ENCODE results near the gene IGFN1. TPM values are rescaled to one million over a fixed set of nuclear protein-coding genes. Genes with fewer than 3 reads are reported as not detected.

The IGFN1 gene
- total and polyA plus RNA-seq, 2 of the 4 experiments (the other 2 are of a cell fraction): 0.05 TPM; not detected in 1

DNA sequence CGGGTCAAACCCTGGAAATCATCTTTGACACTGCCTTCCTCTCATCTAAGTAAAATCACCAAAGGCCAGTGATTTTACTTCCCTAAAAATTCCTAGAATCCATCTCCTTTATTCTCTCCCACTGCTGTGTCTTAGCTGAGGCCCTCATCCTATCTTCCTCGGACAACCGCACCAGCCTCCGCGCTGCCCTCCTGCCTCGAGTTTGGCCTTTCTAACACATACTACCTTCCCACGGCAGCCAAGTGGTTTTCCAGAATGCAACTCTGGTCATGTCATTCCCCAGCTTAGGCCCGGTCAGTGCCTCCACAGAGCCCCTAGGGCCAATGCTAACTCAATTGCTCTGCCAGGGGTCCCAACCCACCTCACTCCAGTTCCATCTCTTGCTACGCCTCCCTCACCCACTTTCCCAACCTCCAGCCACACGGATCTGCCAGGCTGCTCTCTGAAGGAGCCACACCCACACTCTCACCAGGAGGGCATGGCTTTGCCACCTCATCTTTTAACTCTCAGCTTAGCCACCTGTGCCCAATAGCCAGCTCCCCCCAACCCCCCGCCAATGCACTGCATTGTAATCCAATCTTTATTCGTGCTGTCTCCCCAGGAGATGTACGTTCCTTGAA, 43.1 kb upstream of the IGFN1 start:
- no TSS peak for BruUV-seq (replicated peaks)
- Histone ChIP-seq H2BK20ac (ENCODE audit: low read depth, low read length) (no peak overlapping the region), H3K9me1 (ENCODE audit: insufficient read depth, low read length) (no peaks in the 10 kb centered on the region), H3K36me3 (ENCODE audit: control insufficient read depth, insufficient read depth, low read length) (peaks cover 73% of the 10 kb centered on the region), H3K23ac (ENCODE audit: low read depth, low read length) (no peak overlapping the region), H4K8ac (ENCODE audit: low read depth in 2 of 2, low read length in 2 of 2) (no peak overlapping the region), H3K18ac (ENCODE audit: low read depth, low read length) (no peak overlapping the region), H2AK5ac (ENCODE audit: low read depth, low read length) (no peak overlapping the region), H3K56ac (ENCODE audit: extremely low read depth, insufficient read depth, low read length) (no peak overlapping the region), H4K5ac (ENCODE audit: low read depth, low read length) (no peak overlapping the region), H2BK5ac (ENCODE audit: low read depth, low read length, poor library complexity, severe bottlenecking) (no peak overlapping the region), H4K91ac (ENCODE audit: insufficient read depth, low read depth, low read length) (no peak overlapping the region), H3K9ac (ENCODE audit: low read depth, low read length) (no peak overlapping the region), H3K27me3 (ENCODE audit: control insufficient read depth, insufficient read depth, low read length) (no peaks in the 10 kb centered on the region), H4K20me1 (ENCODE audit: insufficient read depth, low read length) (no peaks in the 10 kb centered on the region; the same call in 1 of the 2 replicates), H3K79me1 (ENCODE audit: low read depth in 1 of 2, low read length in 2 of 2) (peaks cover under 1 to 24% of the 10 kb centered on the region in 2 experiments; a peak in 2 of 4 replicates), H3K4me1 (ENCODE audit: control insufficient read depth, insufficient read depth, low read length) (no peaks in the 10 kb centered on the region), H2AK9ac (replicated peaks; ENCODE audit: low read depth, low read length, poor library complexity) (no peak overlapping the region), H3K27ac (ENCODE audit: insufficient read depth, low read length) (no peak overlapping the region), H2BK120ac (ENCODE audit: low read depth, low read length) (no peak overlapping the region), H3K4ac (ENCODE audit: low read depth, low read length) (no peak overlapping the region), H2BK15ac (ENCODE audit: low read depth, low read length) (no peak overlapping the region), H3K4me2 (ENCODE audit: low read depth, low read length) (no peak overlapping the region), H3K4me3 (ENCODE audit: insufficient read depth, low read depth, low read length) (no peak overlapping the region), H2AFZ (replicated peaks; ENCODE audit: low read length, poor library complexity) (no peak overlapping the region), H3K14ac (replicated peaks; ENCODE audit: low read depth, low read length) (no peak overlapping the region), H3K9me3 (ENCODE audit: control insufficient read depth, insufficient read depth, low read length) (no peaks in the 10 kb centered on the region)
- ATAC-seq (ENCODE audit: low read depth) (no peak), DNase-seq (no peak)
- ChIA-PET CTCF (no interaction called here), POLR2A (ENCODE audit: unreplicated experiment) (no interaction called here)
- 96% methylated on average over 11 of the region's 13 CpGs; no CpG with 5 or more reads in 1 of the 2 experiments for WGBS, 2 experiments (ENCODE audit: extremely low coverage in 2 of 2, insufficient read length in 1 of 2)
- in situ Hi-C loops (cut with MboI; ENCODE audit: low sequenced_read_pairs): no loop called here
- dilution Hi-C loops (cut with HindIII; ENCODE audit: low sequenced_read_pairs, unreplicated experiment): no loop called here
- TF ChIP-seq SMC3 (IDR thresholded peaks at IDR 0.05; ENCODE audit: low read depth, low read length) (no peak), MXI1 (IDR thresholded peaks at IDR 0.05; ENCODE audit: borderline replicate concordance, low read depth, low read length) (no peak), POLR2A (IDR thresholded peaks at IDR 0.05; ENCODE audit: low read depth, low read length) (no peak), RAD21 (IDR thresholded peaks at IDR 0.05; ENCODE audit: low read length) (no peak), FOS (IDR thresholded peaks at IDR 0.05; ENCODE audit: low read depth, low read length) (no peak), NFE2L2 (IDR thresholded peaks at IDR 0.05; ENCODE audit: low read depth, low read length) (no peak), MAFK (IDR thresholded peaks at IDR 0.05; ENCODE audit: low read depth, low read length) (no peak), RCOR1 (IDR thresholded peaks at IDR 0.05; ENCODE audit: insufficient replicate concordance, low read length) (no peak), MAZ (IDR thresholded peaks at IDR 0.05; ENCODE audit: borderline replicate concordance, low read depth, low read length) (no peak), RFX5 (IDR thresholded peaks at IDR 0.05; ENCODE audit: low read depth, low read length) (no peak), CHD1 (IDR thresholded peaks at IDR 0.05; ENCODE audit: low read depth, low read length) (no peak), BHLHE40 (IDR thresholded peaks at IDR 0.05; ENCODE audit: low read depth, low read length) (no peak), CEBPB (IDR thresholded peaks at IDR 0.05; ENCODE audit: low read depth, low read length) (no peak)
- TF ChIP-seq, protein P1, sequence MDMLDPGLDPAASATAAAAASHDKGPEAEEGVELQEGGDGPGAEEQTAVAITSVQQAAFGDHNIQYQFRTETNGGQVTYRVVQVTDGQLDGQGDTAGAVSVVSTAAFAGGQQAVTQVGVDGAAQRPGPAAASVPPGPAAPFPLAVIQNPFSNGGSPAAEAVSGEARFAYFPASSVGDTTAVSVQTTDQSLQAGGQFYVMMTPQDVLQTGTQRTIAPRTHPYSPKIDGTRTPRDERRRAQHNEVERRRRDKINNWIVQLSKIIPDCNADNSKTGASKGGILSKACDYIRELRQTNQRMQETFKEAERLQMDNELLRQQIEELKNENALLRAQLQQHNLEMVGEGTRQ (IDR thresholded peaks at IDR 0.05; ENCODE audit: low read depth, low read length): no peak
- TF ChIP-seq, protein P2, sequence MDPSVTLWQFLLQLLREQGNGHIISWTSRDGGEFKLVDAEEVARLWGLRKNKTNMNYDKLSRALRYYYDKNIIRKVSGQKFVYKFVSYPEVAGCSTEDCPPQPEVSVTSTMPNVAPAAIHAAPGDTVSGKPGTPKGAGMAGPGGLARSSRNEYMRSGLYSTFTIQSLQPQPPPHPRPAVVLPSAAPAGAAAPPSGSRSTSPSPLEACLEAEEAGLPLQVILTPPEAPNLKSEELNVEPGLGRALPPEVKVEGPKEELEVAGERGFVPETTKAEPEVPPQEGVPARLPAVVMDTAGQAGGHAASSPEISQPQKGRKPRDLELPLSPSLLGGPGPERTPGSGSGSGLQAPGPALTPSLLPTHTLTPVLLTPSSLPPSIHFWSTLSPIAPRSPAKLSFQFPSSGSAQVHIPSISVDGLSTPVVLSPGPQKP (IDR thresholded peaks at IDR 0.05; ENCODE audit: borderline replicate concordance, low read depth, low read length): no peak
- TF ChIP-seq, protein P3, sequence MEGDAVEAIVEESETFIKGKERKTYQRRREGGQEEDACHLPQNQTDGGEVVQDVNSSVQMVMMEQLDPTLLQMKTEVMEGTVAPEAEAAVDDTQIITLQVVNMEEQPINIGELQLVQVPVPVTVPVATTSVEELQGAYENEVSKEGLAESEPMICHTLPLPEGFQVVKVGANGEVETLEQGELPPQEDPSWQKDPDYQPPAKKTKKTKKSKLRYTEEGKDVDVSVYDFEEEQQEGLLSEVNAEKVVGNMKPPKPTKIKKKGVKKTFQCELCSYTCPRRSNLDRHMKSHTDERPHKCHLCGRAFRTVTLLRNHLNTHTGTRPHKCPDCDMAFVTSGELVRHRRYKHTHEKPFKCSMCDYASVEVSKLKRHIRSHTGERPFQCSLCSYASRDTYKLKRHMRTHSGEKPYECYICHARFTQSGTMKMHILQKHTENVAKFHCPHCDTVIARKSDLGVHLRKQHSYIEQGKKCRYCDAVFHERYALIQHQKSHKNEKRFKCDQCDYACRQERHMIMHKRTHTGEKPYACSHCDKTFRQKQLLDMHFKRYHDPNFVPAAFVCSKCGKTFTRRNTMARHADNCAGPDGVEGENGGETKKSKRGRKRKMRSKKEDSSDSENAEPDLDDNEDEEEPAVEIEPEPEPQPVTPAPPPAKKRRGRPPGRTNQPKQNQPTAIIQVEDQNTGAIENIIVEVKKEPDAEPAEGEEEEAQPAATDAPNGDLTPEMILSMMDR (conservative IDR thresholded peaks at IDR 0.05; ENCODE audit: low read depth, low read length): no peak
- intact Hi-C loops (cut with micrococcal nuclease): no loop called here
